ENCODE measurements around the gene PHIP. TPM values are rescaled to one million over a fixed set of nuclear protein-coding genes. Genes with fewer than 3 reads are reported as not detected.
A peak's percentile ranks its signal among the peaks of the same experiment; 100 is the strongest.

PHIP gene
- total and polyA plus RNA-seq, 2 of the 8 experiments (the other 6 are each of a cell fraction or from before 2014, with no cell fraction given): 7.3 to 56.2 TPM

DNA sequence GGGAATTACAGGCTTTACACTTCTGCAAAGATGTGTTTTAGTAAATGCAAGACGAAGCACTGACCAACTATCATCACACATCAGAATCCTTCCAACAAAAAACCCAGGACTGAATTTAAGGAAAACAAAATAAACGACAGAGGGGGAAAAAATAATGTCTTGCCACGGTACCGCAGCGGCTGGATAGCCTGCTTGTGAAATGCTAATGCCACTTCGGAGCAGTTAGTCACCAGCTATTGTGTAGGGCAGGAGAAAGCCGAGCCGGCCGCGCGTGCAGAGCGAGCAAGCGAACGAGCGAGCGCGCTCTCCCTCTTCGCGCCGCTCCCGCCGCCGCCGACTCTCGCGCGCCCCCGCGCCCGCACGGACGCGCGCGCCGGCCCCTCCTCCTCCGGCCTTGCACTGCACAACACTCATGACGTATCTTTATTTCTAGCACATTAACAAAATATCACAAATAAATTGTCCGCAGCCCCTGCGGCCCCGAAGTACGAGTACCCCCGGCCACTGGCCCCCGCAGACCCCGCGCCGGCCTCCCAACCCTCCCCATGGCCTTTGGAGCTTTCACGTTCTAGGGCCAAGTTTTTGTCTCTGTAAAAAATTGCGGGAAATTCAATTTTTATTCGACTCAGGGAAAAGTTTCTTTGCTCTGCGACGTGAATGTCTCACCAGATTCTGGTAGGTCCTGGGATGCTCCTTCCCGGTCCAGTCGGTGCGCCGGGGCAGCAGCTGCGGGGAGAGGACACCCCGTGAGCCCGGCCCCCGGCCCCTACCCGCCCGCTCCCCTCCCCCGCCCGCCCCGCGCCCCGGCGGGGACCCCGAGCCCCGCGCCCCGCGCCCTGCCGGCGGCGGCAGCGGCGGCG lies 1.0 kb downstream of the PHIP start:
- Histone ChIP-seq H2BK15ac (ENCODE audit: low read length) (no peak overlapping the region), H3K79me1 (ENCODE audit: low read depth, low read length) (no peaks in the 10 kb centered on the region), H4K8ac (ENCODE audit: extremely low read depth, insufficient read depth, low read length) (no peak overlapping the region; the same call in none of the 2 replicates), H3K27ac (ENCODE audit: low read depth, low read length) (peak overlapping the region; percentile 47; the same call in 1 of the 2 replicates), H2AFZ (ENCODE audit: low read length) (no peak overlapping the region), H3K56ac (replicated peaks; ENCODE audit: insufficient read length, low read depth, low read length) (peak overlapping the region; percentile 75), H4K5ac (ENCODE audit: insufficient read length, low read depth, low read length) (peak overlapping the region; percentile 72), H3K18ac (ENCODE audit: extremely low read depth, low read length) (0 out of 2 replicates have a peak overlapping the region, but pooled peaks have one; percentile 36), H3K23ac (ENCODE audit: insufficient read length) (no peak overlapping the region), H3K23me2 (ENCODE audit: low read depth, low read length) (peaks cover 3% of the 10 kb centered on the region), H2BK12ac (ENCODE audit: low read depth, low read length) (no peak overlapping the region), H3K9me3 (ENCODE audit: insufficient read depth in 2 of 2, low read depth in 1 of 2, low read length in 1 of 2) (no peaks in the 10 kb centered on the region), H4K20me1 (replicated peaks in 1 of 2; ENCODE audit: control insufficient read depth in 1 of 2, insufficient read depth in 2 of 2, low read length in 2 of 2) (peaks cover 3 to 5% of the 10 kb centered on the region in 2 experiments), H3K79me2 (ENCODE audit: control insufficient read depth in 1 of 2, insufficient read depth in 2 of 2, low read length in 2 of 2) (peaks cover 4 to 48% of the 10 kb centered on the region in 2 experiments; a peak in 3 of 4 replicates), H4K91ac (replicated peaks; ENCODE audit: insufficient read length, low read length) (peak overlapping the region; percentile 79), H3K27me3 (replicated peaks in 1 of 4; ENCODE audit: control insufficient read depth in 3 of 4, extremely low read depth in 1 of 4, insufficient read depth in 3 of 4, low read length in 3 of 4) (peaks cover 0 to 1% (median 0%) of the 10 kb centered on the region in 4 experiments; a peak in 1 of 7 replicates), H2BK120ac (replicated peaks; ENCODE audit: low read depth, low read length) (no peak overlapping the region), H3K4me3 (ENCODE audit: extremely low read depth in 1 of 4, insufficient read depth in 2 of 4, low read depth in 3 of 4, low read length in 4 of 4) (peak overlapping the region; percentile 66 to 98 (median 81)), H3K4me1 (replicated peaks in 1 of 4; ENCODE audit: control insufficient read depth in 3 of 4, insufficient read depth in 4 of 4, low read length in 3 of 4) (peaks cover 0 to 12% (median 0%) of the 10 kb centered on the region in 4 experiments; a peak in 1 of 7 replicates), H3K14ac (ENCODE audit: insufficient read length) (no peak overlapping the region), H3K9ac (replicated peaks in 1 of 4; ENCODE audit: extremely low read depth in 1 of 4, low read depth in 3 of 4, low read length in 3 of 4) (peak overlapping the region; percentile 56 to 99 (median 82)), H2BK20ac (ENCODE audit: low read length) (no peak overlapping the region), H3K36me3 (ENCODE audit: control insufficient read depth in 2 of 4, insufficient read depth in 4 of 4, low read length in 3 of 4) (peaks cover 0 to 7% (median 0%) of the 10 kb centered on the region in 4 experiments; a peak in 2 of 8 replicates), H3K4ac (replicated peaks; ENCODE audit: insufficient read length, low read depth, low read length) (no peak overlapping the region), H3K4me2 (ENCODE audit: insufficient read depth in 1 of 2, low read depth in 2 of 2, low read length in 2 of 2) (peak overlapping the region; percentile 44 to 68), H2BK5ac (ENCODE audit: low read depth, low read length) (no peak overlapping the region; the same call in 1 of the 2 replicates), H2AK5ac (ENCODE audit: low read depth, low read length) (no peak overlapping the region)
- CTCF ChIA-PET (ENCODE audit: partially characterized antibody): interaction anchor here (0.6 to 0.8 kb wide), 2 partner anchors 10 to 622 kb away, joined by 3 read pairs; no protein-coding TSS in a partner anchor
- DNase-seq (ENCODE audit: low read depth in 1 of 2, low spot score in 2 of 2): peak; percentile 75 to 88
- FAIRE-seq: no peak
- WGBS, 2 experiments (ENCODE audit: extremely low coverage in 1 of 2, insufficient coverage in 1 of 2, insufficient read length in 1 of 2, insufficient replicate concordance in 2 of 2, low coverage in 1 of 2, low lambda C conversion rate in 2 of 2, missing lambda C conversion rate in 1 of 2): 2% methylated on average over 54 of the region's 79 CpGs; no CpG with 5 or more reads in 1 of the 2 experiments
- POLR2A ChIA-PET (ENCODE audit: partially characterized antibody): interaction anchor here (0.8 to 4.0 kb wide), 11 partner anchors 9 to 799 kb away, joined by 3 to 20 read pairs (median 5); no protein-coding TSS in a partner anchor
- TF ChIP-seq POLR2AphosphoS5 (IDR thresholded peaks at IDR 0.05; ENCODE audit: low read depth, low read length): peak; percentile 82
- TF ChIP-seq BACH1 (IDR thresholded peaks at IDR 0.05; ENCODE audit: low read length): no peak
- TF ChIP-seq MAFK (IDR thresholded peaks at IDR 0.05; ENCODE audit: low read depth, low read length): no peak
- TF ChIP-seq SP2 (IDR thresholded peaks at IDR 0.05; ENCODE audit: low read length): no peak
- TF ChIP-seq RBBP5 (IDR thresholded peaks at IDR 0.05; ENCODE audit: borderline replicate concordance, low read depth, low read length): peak; percentile 89; the same call in 1 of the 2 replicates
- no peak for TF ChIP-seq CHD2 (IDR thresholded peaks at IDR 0.05; ENCODE audit: low read length)
- no peak for TF ChIP-seq SP1 (IDR thresholded peaks at IDR 0.05; ENCODE audit: low read depth, low read length)
- no peak for TF ChIP-seq CBX8 (IDR thresholded peaks at IDR 0.05; ENCODE audit: borderline replicate concordance, low read depth, low read length)
- no peak for TF ChIP-seq FOSL1 (IDR thresholded peaks at IDR 0.05; ENCODE audit: insufficient read depth, low read depth, low read length)
- TF ChIP-seq JUND (IDR thresholded peaks at IDR 0.05; ENCODE audit: low read length): no peak
- TF ChIP-seq HDAC2 (IDR thresholded peaks at IDR 0.05; ENCODE audit: borderline replicate concordance in 1 of 2, low read depth in 2 of 2, low read length in 2 of 2): no peak
- peak; percentile 65 to 88 for TF ChIP-seq POLR2A (IDR thresholded peaks at IDR 0.05; ENCODE audit: control extremely low read depth in 1 of 2, low read depth in 2 of 2, low read length in 2 of 2)

Measured in H1 (cell line).